Colonic mucosa (tissue), 4 donors: ENCODE measurements around the gene NFASC. TPM values are rescaled to one million over a fixed set of nuclear protein-coding genes. Genes with fewer than 3 reads are reported as not detected.

Experiments
- DNase-seq: peaks from one replicate; pipeline ENCODE4 v3.0.0-alpha.2; 2020
- H3K27ac ChIP-seq: fragments of 200-600 bp; one replicate; pipeline ENCODE4 v1.8.0; 2021
- H3K27me3 ChIP-seq: fragments of 200-600 bp; one replicate; pipeline ENCODE4 v1.8.0; 2021
- H3K36me3 ChIP-seq: fragments of 200-600 bp; one replicate; pipeline ENCODE4 v1.8.0; 2021
- H3K4me1 ChIP-seq: fragments of 200-600 bp; one replicate; pipeline ENCODE4 v1.8.0; 2021; ENCODE audit warnings: mild to moderate bottlenecking
- H3K4me3 ChIP-seq: fragments of 200-600 bp; one replicate; pipeline ENCODE4 v1.8.0; 2021
- H3K9ac ChIP-seq, 2 donors: one replicate each; pipeline ENCODE4 v1.7.0; 2013; ENCODE audit warnings: control low read depth in 2 of 2, low read depth in 2 of 2, low read length in 2 of 2
- H3K9me3 ChIP-seq: fragments of 200-600 bp; one replicate; pipeline ENCODE4 v1.8.0; 2021
- CTCF ChIP-seq: fragments of 200-600 bp; IDR thresholded peaks from one replicate; pipeline ENCODE4 v1.8.0; 2022; ENCODE audit warnings: antibody characterized with exemption, mild to moderate bottlenecking
- intact Hi-C: fragments of 100-400 bp; cut with DNase I; formaldehyde crosslinking; loops from one replicate; pipeline ENCODE4 v1.14.1; 2022
- total RNA-seq, 2 donors: library from RNA; stranded (reverse); fragmentation: NEBNext Ultra II Directional in 1 of 2; extraction: Animal tissue kit (Norgen Biotek cat#: 25700) in 1 of 2; gene quantifications; one replicate each; pipeline ENCODE4 v1.2.1, GENCODE V29; 2021
- donor health status: healthy.
- donor health status: DM: no; HTN: no; CAD: no.
- donor health status: DM: no; HTN: no; CAD: no.

Gene NFASC
- total RNA-seq, 2 donors from 2014 or later, result 12.1 to 13.9 TPM

- no peak overlapping the region for H3K4me3 ChIP-seq
- no peaks in the 10 kb centered on the region for H3K36me3 ChIP-seq
- H3K4me1 ChIP-seq, result no peaks in the 10 kb centered on the region
- TF ChIP-seq CTCF, result no peak
- H3K9ac ChIP-seq, result no peak overlapping the region
- no peak overlapping the region for H3K27ac ChIP-seq
- intact Hi-C loops, result no loop called here
- no peaks in the 10 kb centered on the region for H3K9me3 ChIP-seq
- no peak for DNase-seq
- H3K27me3 ChIP-seq, result no peaks in the 10 kb centered on the region
Measured at GRCh38 chr1:204889681-204890383, 19.2 kb downstream of the NFASC start.

GRCh38 chr1:204891860-204892259, 21.2 kb downstream of the NFASC start:
- no peak for TF ChIP-seq CTCF
- Histone ChIP-seq H3K36me3 (no peaks in the 10 kb centered on the region), H3K4me3 (no peak overlapping the region), H3K27me3 (no peaks in the 10 kb centered on the region), H3K9me3 (no peaks in the 10 kb centered on the region), H3K4me1 (no peaks in the 10 kb centered on the region), H3K27ac (no peak overlapping the region), H3K9ac (no peak overlapping the region)
- DNase-seq, result no peak
- intact Hi-C loops, result no loop called here

- H3K4me3 ChIP-seq, result no peak overlapping the region
- H3K27ac ChIP-seq, result no peak overlapping the region
- H3K27me3 ChIP-seq, result no peaks in the 10 kb centered on the region
- no peak for DNase-seq
- H3K4me1 ChIP-seq, result no peaks in the 10 kb centered on the region
- intact Hi-C loops, result no loop called here
- TF ChIP-seq CTCF, result no peak
- no peak overlapping the region for H3K9ac ChIP-seq
- no peaks in the 10 kb centered on the region for H3K36me3 ChIP-seq
- H3K9me3 ChIP-seq, result no peaks in the 10 kb centered on the region
Measured at GRCh38 chr1:204894031-204894430, 23.4 kb downstream of the NFASC start.

GRCh38 chr1:204894606-204895005, 23.9 kb downstream of the NFASC start:
- intact Hi-C loops, result no loop called here
- Histone ChIP-seq H3K27me3 (no peaks in the 10 kb centered on the region), H3K9ac (no peak overlapping the region), H3K4me3 (no peak overlapping the region), H3K36me3 (no peaks in the 10 kb centered on the region), H3K27ac (no peak overlapping the region), H3K4me1 (no peaks in the 10 kb centered on the region), H3K9me3 (no peaks in the 10 kb centered on the region)
- no peak for DNase-seq
- no peak for TF ChIP-seq CTCF

- TF ChIP-seq CTCF, result no peak
- no peaks in the 10 kb centered on the region for H3K9me3 ChIP-seq
Measured at GRCh38 chr1:204896023-204896422, 25.4 kb downstream of the NFASC start.

More at GRCh38 chr1:204896023-204896422, 25.4 kb downstream of the NFASC start:
- no peak for DNase-seq
- Histone ChIP-seq H3K36me3 (no peaks in the 10 kb centered on the region), H3K4me1 (no peaks in the 10 kb centered on the region), H3K27ac (no peak overlapping the region), H3K9ac (no peak overlapping the region), H3K4me3 (no peak overlapping the region), H3K27me3 (no peaks in the 10 kb centered on the region)
- intact Hi-C loops, result no loop called here
